Upper lobe of left lung (tissue), 4 donors: ENCODE results near the gene IQCM.

Experiments
- EP300 ChIP-seq, 4 donors: sonication (generic); formaldehyde crosslinking; IDR thresholded peaks; one replicate each; pipeline ENCODE4 v1.5.1; 2017; ENCODE audit warnings: antibody characterized with exemption in 4 of 4, control low read depth in 2 of 4
- POLR2AphosphoS5 ChIP-seq, 2 donors: sonication (generic); formaldehyde crosslinking; IDR thresholded peaks; one replicate each; pipeline ENCODE4 v1.5.1; 2017; ENCODE audit warnings: antibody characterized with exemption in 2 of 2
- TF ChIP-seq, protein P1 (sequence below), 6 experiments: fragments of 450-650 bp in 4 of 6; fragments of 200-600 bp in 2 of 6; sonication (generic) in 2 of 6; IDR thresholded peaks; one replicate each; pipeline ENCODE4 v1.5.1; 2016 to 2019; ENCODE audit warnings: antibody characterized with exemption in 6 of 6

DNA sequence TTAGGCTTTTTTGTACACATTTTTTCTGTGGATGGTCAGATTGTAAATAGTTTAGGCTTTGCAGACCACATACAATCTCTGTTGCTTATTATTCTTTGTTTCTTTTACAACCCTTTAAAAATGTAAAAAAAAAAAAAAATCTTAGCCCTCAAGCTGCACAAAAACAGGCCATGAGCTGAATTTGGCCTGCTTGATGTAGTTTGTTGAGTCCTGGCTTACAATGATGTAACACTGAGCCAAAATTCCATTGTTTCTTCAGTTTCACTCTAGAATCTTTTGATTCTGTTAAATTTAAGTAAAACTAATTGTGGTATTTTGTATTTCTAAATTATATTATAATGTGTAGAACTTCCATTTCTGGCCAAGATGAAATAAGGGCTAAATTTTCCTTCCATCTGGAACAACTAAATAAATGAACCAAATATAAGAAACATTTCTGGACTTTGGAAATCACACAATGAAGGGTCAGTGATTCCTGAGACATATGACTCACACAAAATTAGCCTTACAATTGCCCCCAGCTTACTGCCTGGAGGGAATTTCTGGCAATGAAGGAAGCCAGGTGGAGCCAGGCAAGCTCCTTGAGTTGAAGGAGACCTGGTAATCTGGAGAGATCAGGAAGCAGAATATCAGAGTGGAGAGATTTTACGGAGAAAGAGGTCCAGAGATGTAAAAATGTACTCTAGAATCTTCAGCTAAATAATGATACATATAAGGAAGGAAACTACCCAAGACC, 29.8 kb downstream of the IQCM start:
- TF ChIP-seq, protein P1, sequence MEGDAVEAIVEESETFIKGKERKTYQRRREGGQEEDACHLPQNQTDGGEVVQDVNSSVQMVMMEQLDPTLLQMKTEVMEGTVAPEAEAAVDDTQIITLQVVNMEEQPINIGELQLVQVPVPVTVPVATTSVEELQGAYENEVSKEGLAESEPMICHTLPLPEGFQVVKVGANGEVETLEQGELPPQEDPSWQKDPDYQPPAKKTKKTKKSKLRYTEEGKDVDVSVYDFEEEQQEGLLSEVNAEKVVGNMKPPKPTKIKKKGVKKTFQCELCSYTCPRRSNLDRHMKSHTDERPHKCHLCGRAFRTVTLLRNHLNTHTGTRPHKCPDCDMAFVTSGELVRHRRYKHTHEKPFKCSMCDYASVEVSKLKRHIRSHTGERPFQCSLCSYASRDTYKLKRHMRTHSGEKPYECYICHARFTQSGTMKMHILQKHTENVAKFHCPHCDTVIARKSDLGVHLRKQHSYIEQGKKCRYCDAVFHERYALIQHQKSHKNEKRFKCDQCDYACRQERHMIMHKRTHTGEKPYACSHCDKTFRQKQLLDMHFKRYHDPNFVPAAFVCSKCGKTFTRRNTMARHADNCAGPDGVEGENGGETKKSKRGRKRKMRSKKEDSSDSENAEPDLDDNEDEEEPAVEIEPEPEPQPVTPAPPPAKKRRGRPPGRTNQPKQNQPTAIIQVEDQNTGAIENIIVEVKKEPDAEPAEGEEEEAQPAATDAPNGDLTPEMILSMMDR (IDR thresholded peaks at IDR 0.05), result no peak
- TF ChIP-seq POLR2AphosphoS5 (IDR thresholded peaks at IDR 0.05) (no peak), EP300 (IDR thresholded peaks at IDR 0.05) (no peak)
